Heart left ventricle (tissue), 13 donors: ENCODE data around the gene PKD2.

Experiments used
- POLR2A ChIP-seq, 2 donors: fragments of 450-650 bp; IDR thresholded peaks; one replicate each; pipeline ENCODE4 v1.6.1; 2017; ENCODE audit warnings: antibody characterized with exemption in 2 of 2, mild to moderate bottlenecking in 2 of 2, moderate library complexity in 2 of 2
- TF ChIP-seq, protein P1 (sequence below), 12 donors: fragments of 200-600 bp; sonication (generic) in 4 of 12; IDR thresholded peaks; one replicate each; pipeline versions ENCODE4 v1.5.0 to v1.8.0; 2018 to 2022; ENCODE audit warnings: antibody characterized with exemption in 12 of 12, mild to moderate bottlenecking in 5 of 12
- donor health status: ischemic (EF 13 %, LVEDD 7.1; RV severe dilation, severe dysfunction).
- donor health status: DM: no; HTN: yes; CAD: no.
- donor health status: DM: no; HTN: no; CAD: no.
- donor health status: ischemic (EF 25% LVEDD 6.9; RV normal size, moderate dysfunction).
- donor health status: ischemic (EF 25% LVEDD 5.7; RV mildly dilated, moderate dysfunction).
- donor health status: ischemic (EF 35%, LVEDD 5.7; RV mildly dilated, moderate dysfunction).
- donor health status: nonischemic (EF 11% LVEDD 7.7; RV severe dilation, severe dysfunction).
- donor health status: DM: yes; HTN: yes; CAD: no.
- donor health status: PGD.
- donor health status: ischemic (EF 29% LVEDD 5.4; RV normal size, mild dysfunction).
- donor health status: nonischemic (EF 23%, LVEDD 6.1; RV moderate dilation, normal function).

- TF ChIP-seq, protein P1, sequence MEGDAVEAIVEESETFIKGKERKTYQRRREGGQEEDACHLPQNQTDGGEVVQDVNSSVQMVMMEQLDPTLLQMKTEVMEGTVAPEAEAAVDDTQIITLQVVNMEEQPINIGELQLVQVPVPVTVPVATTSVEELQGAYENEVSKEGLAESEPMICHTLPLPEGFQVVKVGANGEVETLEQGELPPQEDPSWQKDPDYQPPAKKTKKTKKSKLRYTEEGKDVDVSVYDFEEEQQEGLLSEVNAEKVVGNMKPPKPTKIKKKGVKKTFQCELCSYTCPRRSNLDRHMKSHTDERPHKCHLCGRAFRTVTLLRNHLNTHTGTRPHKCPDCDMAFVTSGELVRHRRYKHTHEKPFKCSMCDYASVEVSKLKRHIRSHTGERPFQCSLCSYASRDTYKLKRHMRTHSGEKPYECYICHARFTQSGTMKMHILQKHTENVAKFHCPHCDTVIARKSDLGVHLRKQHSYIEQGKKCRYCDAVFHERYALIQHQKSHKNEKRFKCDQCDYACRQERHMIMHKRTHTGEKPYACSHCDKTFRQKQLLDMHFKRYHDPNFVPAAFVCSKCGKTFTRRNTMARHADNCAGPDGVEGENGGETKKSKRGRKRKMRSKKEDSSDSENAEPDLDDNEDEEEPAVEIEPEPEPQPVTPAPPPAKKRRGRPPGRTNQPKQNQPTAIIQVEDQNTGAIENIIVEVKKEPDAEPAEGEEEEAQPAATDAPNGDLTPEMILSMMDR (IDR thresholded peaks at IDR 0.05), result no peak
- no peak for TF ChIP-seq POLR2A (IDR thresholded peaks at IDR 0.05)
These were observed 108.2 kb downstream of the PKD2 start for GRCh38 chr4:88115587-88115986.
